DOHH2 (cell line): ENCODE results near the gene SEC62.
A peak's percentile ranks its signal among the peaks of the same experiment; 100 is the strongest.

Experiments
- H3F3A ChIP-seq: fragments of 200-600 bp; sonication (generic), shearing (Covaris generic); 2 replicates; pipeline ENCODE4 v1.6.0; 2016; ENCODE audit warnings: antibody characterized with exemption, mild to moderate bottlenecking; ENCODE audit not compliant: control insufficient read depth, insufficient read depth
- H3K27ac ChIP-seq: fragments of 200-600 bp; sonication (generic); 2 replicates; pipeline ENCODE4 v1.5.1; 2014; ENCODE audit warnings: low read depth, mild to moderate bottlenecking, low read length, moderate library complexity
- H3K27me3 ChIP-seq: fragments of 200-600 bp; sonication (generic); 2 replicates; pipeline ENCODE4 v1.6.1; 2014; ENCODE audit warnings: mild to moderate bottlenecking, low read length, mixed read lengths; ENCODE audit not compliant: control insufficient read depth
- H3K36me3 ChIP-seq: fragments of 200-600 bp; sonication (generic); 2 replicates; pipeline ENCODE4 v1.6.1; 2014; ENCODE audit warnings: mild to moderate bottlenecking, low read length, moderate library complexity, mixed read lengths; ENCODE audit not compliant: control insufficient read depth
- H3K4me1 ChIP-seq: fragments of 200-600 bp; sonication (generic); 2 replicates; pipeline ENCODE4 v1.6.1; 2014; ENCODE audit warnings: mild to moderate bottlenecking, low read length, mixed read lengths; ENCODE audit not compliant: control insufficient read depth
- H3K4me2 ChIP-seq: fragments of 200-600 bp; sonication (generic); 2 replicates; pipeline ENCODE4 v1.6.0; 2014; ENCODE audit warnings: mild to moderate bottlenecking, low read length, moderate library complexity
- H3K4me3 ChIP-seq: fragments of 200-600 bp; sonication (generic); 2 replicates; pipeline ENCODE4 v1.5.1; 2014; ENCODE audit warnings: mild to moderate bottlenecking, low read length, mixed read lengths
- H3K79me2 ChIP-seq: fragments of 200-600 bp; sonication (generic); 2 replicates; pipeline ENCODE4 v1.6.1; 2014; ENCODE audit warnings: mild to moderate bottlenecking, low read length, mixed read lengths; ENCODE audit not compliant: control insufficient read depth
- H3K9me2 ChIP-seq: fragments of 200-600 bp; sonication (generic); replicated peaks from 2 replicates; pipeline ENCODE4 v1.6.1; 2014; ENCODE audit warnings: mild to moderate bottlenecking, low read length, mixed read lengths; ENCODE audit not compliant: control insufficient read depth
- H3K9me3 ChIP-seq: fragments of 200-600 bp; sonication (generic); 2 replicates; pipeline ENCODE4 v1.6.1; 2014; ENCODE audit warnings: antibody characterized with exemption, low read length, mixed read lengths; ENCODE audit not compliant: control insufficient read depth, insufficient read depth
- H4K20me1 ChIP-seq: fragments of 200-600 bp; sonication (generic); 2 replicates; pipeline ENCODE4 v1.6.0; 2014; ENCODE audit warnings: low read depth, mild to moderate bottlenecking, antibody characterized with exemption, low read length, moderate library complexity; ENCODE audit not compliant: control insufficient read depth, insufficient read depth
- EZH2phosphoT487 ChIP-seq: fragments of 200-600 bp; sonication (generic); IDR thresholded peaks from 2 replicates; pipeline ENCODE4 v1.6.1; 2017; ENCODE audit warnings: borderline replicate concordance, mild to moderate bottlenecking, antibody characterized with exemption, low read length, moderate library complexity, mixed read lengths
- TF ChIP-seq, protein P1 (sequence below): fragments of 200-600 bp; sonication (generic); IDR thresholded peaks from one replicate; pipeline ENCODE4 v1.5.1; 2014; ENCODE audit warnings: antibody characterized with exemption, mild to moderate bottlenecking, low read depth, low read length; ENCODE audit not compliant: poor library complexity, severe bottlenecking

Gene SEC62

DNA sequence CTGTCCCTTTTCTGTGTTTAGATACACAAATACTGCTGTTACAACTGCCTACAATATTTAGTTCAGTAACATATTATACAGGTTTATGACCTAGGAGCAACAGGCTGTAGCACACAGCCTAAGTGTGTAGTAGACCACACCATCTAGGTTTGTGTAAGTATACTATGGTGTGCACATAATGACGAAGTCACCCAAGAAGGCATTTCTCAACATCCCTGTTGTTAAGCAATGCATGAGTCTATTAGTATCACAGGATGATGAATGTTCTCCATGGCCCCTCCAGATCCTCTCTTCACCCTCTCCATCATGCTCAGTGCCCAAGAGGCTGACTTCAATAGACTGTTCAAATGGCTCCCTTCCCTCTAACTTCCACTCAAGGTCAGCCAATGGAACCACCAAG is 14.6 kb upstream of the SEC62 start:
- Histone ChIP-seq H3F3A (peaks cover 44% of the 10 kb centered on the region), H3K9me3 (peaks cover 5% of the 10 kb centered on the region), H3K4me1 (peaks cover 97% of the 10 kb centered on the region), H3K79me2 (peaks cover 47% of the 10 kb centered on the region), H3K36me3 (peaks cover 38% of the 10 kb centered on the region), H3K9me2 (no peaks in the 10 kb centered on the region), H4K20me1 (no peaks in the 10 kb centered on the region), H3K4me3 (no peak overlapping the region), H3K27ac (peak overlapping the region; percentile 16; the same call in 1 of the 2 replicates), H3K4me2 (no peak overlapping the region), H3K27me3 (no peaks in the 10 kb centered on the region)
- TF ChIP-seq, protein P1, sequence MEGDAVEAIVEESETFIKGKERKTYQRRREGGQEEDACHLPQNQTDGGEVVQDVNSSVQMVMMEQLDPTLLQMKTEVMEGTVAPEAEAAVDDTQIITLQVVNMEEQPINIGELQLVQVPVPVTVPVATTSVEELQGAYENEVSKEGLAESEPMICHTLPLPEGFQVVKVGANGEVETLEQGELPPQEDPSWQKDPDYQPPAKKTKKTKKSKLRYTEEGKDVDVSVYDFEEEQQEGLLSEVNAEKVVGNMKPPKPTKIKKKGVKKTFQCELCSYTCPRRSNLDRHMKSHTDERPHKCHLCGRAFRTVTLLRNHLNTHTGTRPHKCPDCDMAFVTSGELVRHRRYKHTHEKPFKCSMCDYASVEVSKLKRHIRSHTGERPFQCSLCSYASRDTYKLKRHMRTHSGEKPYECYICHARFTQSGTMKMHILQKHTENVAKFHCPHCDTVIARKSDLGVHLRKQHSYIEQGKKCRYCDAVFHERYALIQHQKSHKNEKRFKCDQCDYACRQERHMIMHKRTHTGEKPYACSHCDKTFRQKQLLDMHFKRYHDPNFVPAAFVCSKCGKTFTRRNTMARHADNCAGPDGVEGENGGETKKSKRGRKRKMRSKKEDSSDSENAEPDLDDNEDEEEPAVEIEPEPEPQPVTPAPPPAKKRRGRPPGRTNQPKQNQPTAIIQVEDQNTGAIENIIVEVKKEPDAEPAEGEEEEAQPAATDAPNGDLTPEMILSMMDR, result no peak
- no peak for TF ChIP-seq EZH2phosphoT487

- peaks cover 5% of the 10 kb centered on the region for H3K9me3 ChIP-seq
- H3K4me3 ChIP-seq, result peak overlapping the region; percentile 70
- H3K9me2 ChIP-seq, result no peaks in the 10 kb centered on the region
- peak overlapping the region; percentile 94 for H3K27ac ChIP-seq
- H4K20me1 ChIP-seq, result no peaks in the 10 kb centered on the region
- no peaks in the 10 kb centered on the region for H3K27me3 ChIP-seq
- H3K4me1 ChIP-seq, result peaks cover 97% of the 10 kb centered on the region
- peaks cover 34% of the 10 kb centered on the region for H3F3A ChIP-seq
- H3K36me3 ChIP-seq, result peaks cover 33% of the 10 kb centered on the region
- TF ChIP-seq EZH2phosphoT487, result no peak
- TF ChIP-seq, protein P1, result no peak
- H3K4me2 ChIP-seq, result peak overlapping the region; percentile 85
- H3K79me2 ChIP-seq, result peaks cover 35% of the 10 kb centered on the region
Observed at GRCh38 chr3:169953462-169954141, 13.0 kb upstream of the SEC62 start.

- peaks cover 97% of the 10 kb centered on the region for H3K4me1 ChIP-seq
- H4K20me1 ChIP-seq, result no peaks in the 10 kb centered on the region
- H3K4me2 ChIP-seq, result peak overlapping the region; percentile 85
- H3F3A ChIP-seq, result peaks cover 27% of the 10 kb centered on the region
- no peaks in the 10 kb centered on the region for H3K9me2 ChIP-seq
- H3K4me3 ChIP-seq, result peak overlapping the region; percentile 70
- peaks cover 35% of the 10 kb centered on the region for H3K79me2 ChIP-seq
- peak overlapping the region; percentile 94 for H3K27ac ChIP-seq
- no peak for TF ChIP-seq EZH2phosphoT487
- TF ChIP-seq, protein P1, result no peak
- H3K27me3 ChIP-seq, result no peaks in the 10 kb centered on the region
- H3K36me3 ChIP-seq, result peaks cover 33% of the 10 kb centered on the region
- H3K9me3 ChIP-seq, result peaks cover 5% of the 10 kb centered on the region
Observed at GRCh38 chr3:169954142-169954756, 12.4 kb upstream of the SEC62 start.
